ENCODE measurements around the gene PDCD10.

PDCD10 gene

GRCh38 chr3:167734498-167735232 is at the start of gene PDCD10:
Gene PDCD10, minus strand, starts transcription at chr3:167734892. Its CDS starts 14,735 bp downstream, at chr3:167720157.
- peak; percentile 98 to 99 (median 98) for DNase-seq

- DNase-seq = no peak
These were observed 49.1 kb upstream of the PDCD10 start for GRCh38 chr3:167783781-167784180.

- no peak for DNase-seq
These were observed 45.7 kb upstream of the PDCD10 start for GRCh38 chr3:167780214-167780883.

DNA sequence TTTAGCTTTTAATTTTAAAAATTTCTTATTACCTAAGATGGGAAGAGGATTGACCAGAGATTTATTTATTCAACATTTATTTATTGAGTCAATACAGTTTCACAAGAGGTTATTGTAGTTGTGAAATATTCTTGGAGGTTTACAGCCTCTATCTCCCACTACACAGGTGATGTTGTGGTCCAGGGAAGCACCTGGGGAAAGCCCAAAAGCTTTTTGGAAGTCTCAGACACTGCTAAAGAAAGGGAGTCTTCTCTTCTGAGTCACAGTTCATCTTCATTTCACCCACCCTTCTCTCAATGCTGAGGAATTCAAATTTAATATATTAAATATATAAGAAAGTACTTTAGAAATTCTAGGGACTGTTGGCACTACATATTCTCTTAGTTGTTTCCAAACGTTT is 42.7 kb upstream of the PDCD10 start:
- no peak for DNase-seq

DNA sequence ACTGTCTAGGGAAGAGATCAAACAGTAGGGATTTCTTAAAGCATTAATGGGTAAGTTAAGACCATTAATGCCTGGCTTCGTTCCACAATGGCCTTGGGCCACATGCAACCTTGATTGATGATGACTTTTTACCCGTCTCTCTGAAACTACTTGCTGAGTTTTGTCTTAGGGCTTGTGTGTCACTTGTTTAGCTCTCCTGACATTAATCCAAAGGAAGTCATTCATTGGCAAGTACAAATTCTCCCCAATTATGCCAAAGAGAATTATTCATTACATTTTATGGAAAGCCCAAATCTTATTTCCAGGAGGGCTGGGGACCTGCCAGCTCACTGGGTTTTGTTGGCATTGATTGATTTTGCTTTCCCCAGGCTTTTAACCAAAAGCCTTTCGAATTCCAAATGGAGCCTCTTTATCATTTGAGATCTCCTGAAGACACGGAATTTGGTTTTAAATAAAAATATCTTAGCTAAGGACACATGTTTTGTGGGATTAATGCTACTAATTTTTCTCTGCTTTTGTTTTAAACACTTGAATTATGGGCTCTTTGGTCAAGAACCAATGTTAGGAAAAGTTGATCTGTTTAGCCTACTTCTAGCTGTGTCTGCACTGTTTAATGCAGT is 41.5 kb upstream of the PDCD10 start:
- DNase-seq = no peak

DNA sequence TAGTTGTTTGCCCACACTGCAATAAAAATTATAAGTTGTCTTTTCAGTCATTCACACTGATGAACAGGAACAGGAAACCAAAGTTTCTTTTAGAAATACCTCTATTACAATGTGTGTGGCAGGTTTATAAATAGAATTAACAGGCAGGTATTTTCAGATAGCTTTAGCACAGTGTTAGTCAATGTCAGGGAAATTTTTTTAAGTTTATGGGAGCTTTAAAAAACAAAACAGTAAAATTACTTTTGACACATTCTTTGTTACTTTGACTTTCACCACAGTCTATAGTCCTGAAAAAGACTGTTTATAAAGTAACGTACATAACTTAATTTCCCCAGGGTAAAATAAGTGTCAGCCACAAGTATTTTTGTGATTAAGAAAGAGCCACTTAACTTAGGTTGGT is 38.9 kb upstream of the PDCD10 start:
- no peak for DNase-seq

- no peak for DNase-seq
These were observed 38.3 kb upstream of the PDCD10 start for GRCh38 chr3:167772992-167773391.

DNA sequence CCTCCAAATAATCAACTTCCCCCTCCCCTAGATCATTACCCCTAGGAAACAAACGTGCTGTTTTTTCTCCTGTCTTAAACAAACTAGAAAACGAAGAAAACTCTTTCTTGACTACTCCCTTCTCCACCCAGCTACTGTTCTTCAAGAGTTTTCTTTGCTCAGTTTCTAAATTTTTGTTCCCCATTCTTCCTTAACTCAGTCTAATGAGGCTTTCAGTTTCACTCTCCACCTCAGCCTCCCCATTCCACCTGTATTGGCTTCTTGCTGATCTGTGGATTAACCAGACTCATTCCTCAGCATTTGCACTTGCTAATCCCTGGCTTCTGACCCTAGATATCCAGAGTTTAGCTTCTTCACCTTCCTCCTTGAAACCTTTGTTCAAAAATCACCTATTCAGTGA is 27.6 kb upstream of the PDCD10 start:
- no peak for DNase-seq

GRCh38 chr3:167761302-167761701 is 26.6 kb upstream of the PDCD10 start:
- no peak for DNase-seq

GRCh38 chr3:167754049-167754448 is 19.4 kb upstream of the PDCD10 start:
- peak in 2 of 3 donors; percentile 26 to 31 for DNase-seq

DNA sequence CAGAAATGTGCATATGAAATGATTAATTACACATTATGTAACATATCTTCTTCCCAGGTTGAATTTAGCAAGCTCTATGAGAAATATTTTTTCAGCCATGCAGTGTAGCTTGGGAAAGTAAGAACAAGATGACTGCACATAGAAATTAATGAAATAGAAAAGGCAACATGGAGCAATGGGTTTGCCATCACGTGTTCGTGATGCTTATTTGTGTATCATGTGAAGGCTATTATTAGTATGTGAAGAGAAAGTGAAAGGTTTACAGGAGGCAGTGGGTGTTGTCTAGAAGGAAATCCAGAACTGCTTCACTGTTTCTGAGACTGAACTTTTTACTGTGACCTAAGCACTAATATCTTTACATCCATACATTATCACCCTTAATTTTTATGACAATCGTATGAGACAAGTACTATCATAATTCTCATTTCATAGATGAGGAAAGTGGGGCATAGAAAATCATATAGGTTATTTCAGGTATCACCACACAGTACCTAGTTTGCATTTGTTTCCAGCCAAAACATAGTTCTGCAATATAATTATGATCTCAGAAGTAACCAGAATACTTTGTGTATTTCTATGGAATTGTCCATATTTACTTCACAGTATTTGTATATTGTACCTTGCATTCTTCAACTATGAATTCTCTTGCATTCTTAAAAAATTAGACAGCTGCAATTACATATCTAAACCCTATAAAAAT is 15.7 kb upstream of the PDCD10 start:
- DNase-seq = peak; percentile 69 to 82 (median 78)

DNA sequence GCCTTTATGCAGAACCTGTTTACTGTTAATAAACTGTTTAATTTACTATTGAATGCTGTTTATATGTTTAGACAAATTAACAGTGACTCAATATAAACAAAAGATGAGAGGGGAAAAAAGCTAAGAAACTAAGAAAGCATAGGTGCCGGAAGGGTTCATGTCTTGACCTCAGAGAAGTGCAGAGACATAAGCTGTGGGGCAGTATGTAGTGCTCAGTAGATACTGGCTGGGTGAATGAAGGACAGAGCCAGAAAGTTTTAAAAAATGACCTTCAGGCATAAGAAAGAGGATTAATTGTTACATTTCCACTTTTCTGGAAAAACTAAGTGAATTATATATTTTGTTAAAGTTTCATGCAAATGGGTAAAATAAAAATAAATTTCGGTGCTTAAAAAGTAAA is 15.0 kb upstream of the PDCD10 start:
- no peak for DNase-seq

DNA sequence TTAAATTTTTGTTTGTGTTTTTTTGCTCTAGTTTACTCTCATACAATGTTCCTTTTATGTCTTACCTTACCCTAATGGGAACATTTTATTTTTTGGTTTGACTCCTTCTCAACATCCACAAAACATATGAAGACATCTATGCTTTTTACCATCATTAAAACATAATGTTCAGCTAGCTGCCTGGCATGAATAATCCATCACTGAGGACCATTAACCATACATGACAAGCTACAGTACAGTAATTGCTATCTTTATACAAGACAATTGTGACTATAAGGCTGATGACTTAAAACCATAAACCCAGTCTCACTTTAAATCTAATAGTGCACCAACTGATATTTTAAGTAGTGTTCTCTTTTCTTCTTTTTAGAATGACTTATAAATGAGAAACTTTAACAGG is 14.5 kb upstream of the PDCD10 start:
- DNase-seq = no peak

DNA sequence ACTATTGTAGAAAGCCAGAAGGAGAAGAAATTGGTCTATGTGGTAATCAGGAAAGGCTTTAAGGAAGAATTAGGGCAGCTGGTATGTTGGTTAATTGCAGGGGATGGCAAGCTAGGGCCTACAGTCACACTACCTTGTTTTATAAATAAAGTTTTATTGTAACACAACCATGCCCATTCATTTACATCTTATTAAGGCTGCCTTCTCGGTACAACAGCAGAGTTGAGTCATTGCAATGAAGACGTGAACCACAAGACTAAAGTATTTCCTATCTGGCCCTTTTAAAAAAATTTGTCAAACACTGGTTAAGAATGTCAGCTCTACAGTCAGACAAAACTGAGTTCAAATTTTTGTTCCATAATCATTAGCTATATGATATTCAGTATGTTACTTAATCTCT is 9.1 kb upstream of the PDCD10 start:
- no peak for DNase-seq

DNA sequence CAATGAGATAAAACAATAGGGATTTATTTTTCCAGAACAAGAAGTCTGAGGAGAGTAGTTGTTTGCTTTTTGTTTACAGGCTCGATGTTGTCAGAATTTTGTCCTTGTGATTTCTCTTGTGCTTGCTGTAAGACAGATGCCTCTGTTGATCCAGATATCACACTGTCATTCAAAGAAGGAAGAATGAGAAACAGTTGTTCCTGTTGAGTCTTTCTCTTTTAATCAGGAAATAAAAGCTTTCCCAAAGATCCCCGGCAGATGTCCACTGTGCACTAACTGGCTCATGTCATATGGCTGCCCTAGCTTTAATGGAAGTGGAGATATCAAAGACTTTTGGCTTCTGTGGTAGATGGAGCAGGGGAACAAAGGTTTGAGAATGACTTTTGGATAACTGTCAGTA is 7.6 kb upstream of the PDCD10 start:
- no peak for DNase-seq

DNA sequence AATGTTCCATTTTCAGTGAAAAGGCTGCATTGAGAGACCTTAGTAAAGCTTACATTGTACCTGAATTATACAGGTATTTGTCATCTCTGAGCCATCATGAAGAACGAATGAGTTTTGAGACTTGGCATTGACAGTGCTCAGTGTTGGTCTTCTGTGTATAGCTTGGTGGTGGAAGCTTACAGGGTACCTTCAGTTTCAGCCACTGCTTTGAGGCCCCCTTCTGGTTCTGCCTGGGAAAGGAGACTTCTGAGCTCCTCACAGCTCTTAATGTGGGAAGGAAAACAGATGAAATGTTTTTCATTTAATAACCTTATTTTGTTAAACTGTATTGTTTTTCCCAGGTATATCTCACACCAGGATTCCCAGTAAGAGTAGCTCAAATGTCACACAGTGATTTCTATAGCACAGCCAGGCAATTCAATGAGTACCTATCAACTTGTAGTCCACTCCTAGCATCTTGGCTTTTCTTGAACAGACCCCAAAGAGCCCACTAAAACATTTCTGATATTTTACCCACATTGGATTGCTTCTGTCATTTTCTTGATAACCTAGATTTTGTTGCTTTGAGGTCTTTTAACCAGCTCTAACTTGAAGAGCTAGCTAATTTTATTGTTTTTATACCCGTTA is 6.4 kb upstream of the PDCD10 start:
- peak in 2 of 3 donors; percentile 24 to 39 for DNase-seq

DNA sequence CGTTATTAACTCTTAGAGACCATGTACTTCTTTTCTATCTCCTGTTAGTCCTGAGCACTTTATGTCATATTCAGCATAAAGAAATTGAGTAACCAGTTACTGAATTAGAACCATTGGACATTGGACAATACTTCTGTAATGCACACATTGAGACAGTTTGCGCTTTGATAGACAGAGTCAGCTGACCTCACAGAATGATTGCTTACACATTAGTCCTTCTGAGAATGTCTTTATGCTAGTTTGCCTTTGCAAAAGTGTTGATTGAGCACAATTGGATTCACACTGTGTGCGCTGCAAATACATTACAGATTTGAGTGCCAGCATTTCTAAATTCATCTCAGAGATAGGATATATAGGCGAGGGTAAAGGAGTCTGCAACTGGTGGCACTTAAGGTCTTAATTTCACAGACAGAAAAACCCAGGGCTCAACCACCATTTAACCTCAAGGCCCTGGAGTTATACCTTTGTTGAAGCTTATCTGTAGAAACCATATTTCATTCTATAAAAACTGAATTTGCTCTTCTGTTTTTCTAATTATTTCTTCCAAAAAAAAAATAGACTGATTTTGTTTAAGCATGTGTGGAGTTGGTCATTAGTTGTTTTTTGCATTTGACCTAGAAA is 4.6 kb upstream of the PDCD10 start:
- no peak for DNase-seq

- DNase-seq = no peak
These were observed 3.3 kb upstream of the PDCD10 start for GRCh38 chr3:167738037-167738436.

DNA sequence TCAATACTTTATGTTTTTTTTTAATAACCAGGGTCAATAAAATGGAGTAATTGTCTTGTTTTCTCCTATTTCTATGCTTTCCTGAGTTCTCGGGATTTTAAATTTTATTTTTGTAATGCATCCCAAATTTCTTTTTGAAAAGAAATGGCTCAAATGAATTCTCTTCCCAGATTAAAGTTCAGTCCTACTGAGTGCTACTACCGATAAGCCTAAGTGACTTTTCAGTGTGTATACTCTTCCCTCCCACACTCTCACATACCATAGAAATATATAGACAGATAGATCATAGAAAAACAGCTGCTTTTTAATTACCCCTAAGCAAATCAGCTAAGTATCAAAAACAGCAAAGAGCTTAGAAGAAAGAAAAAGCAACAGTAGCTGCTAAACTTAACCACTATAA is 2.3 kb upstream of the PDCD10 start:
- DNase-seq = no peak

- no peak for DNase-seq
These were observed 1.6 kb upstream of the PDCD10 start for GRCh38 chr3:167736264-167736787.

- DNase-seq = peak; percentile 92 to 94 (median 93)
These were observed 794 bp upstream of the PDCD10 start, which contains the start of gene SERPINI1 for GRCh38 chr3:167735233-167736138. Gene SERPINI1, plus strand, starts transcription at chr3:167735721. Its CDS starts 53,408 bp downstream, at chr3:167789129.
